ENCODE measurements around the gene CCDC32.

- TF ChIP-seq CTCF (IDR thresholded peaks at IDR 0.05 in 4 of 5, conservative IDR thresholded peaks at IDR 0.05 in 1 of 5) (no peak), POLR2A (IDR thresholded peaks at IDR 0.05) (no peak)
These were observed 14.4 kb downstream of the CCDC32 start for GRCh38 chr15:40550341-40551037.
